SK-N-SH treated with all-trans-retinoic acid at 6 μM for 48 hours (cell line): ENCODE measurements around the gene PTCD3.

Experiments
- ARNTL ChIP-seq: fragments of 450-650 bp; formaldehyde crosslinking; IDR thresholded peaks from 2 replicates; pipeline ENCODE4 v1.5.0; 2020; ENCODE audit warnings: low read depth, mild to moderate bottlenecking, moderate library complexity, borderline replicate concordance
- PPARA ChIP-seq: fragments of 250-450 bp; sonication (Bioruptor Pico); IDR thresholded peaks from 2 replicates; pipeline ENCODE4 v1.5.0; 2020; ENCODE audit warnings: mild to moderate bottlenecking, borderline replicate concordance
- SNAI2 ChIP-seq: fragments of 250-450 bp; sonication (Bioruptor Pico); IDR thresholded peaks from 2 replicates; pipeline ENCODE4 v1.5.0; 2020; ENCODE audit warnings: mild to moderate bottlenecking, moderate library complexity
- TF ChIP-seq, protein P1 (sequence below): fragments of 250-450 bp; sonication (Bioruptor Pico); IDR thresholded peaks from 2 replicates; pipeline ENCODE4 v1.5.1; 2020; ENCODE audit warnings: low read depth, mild to moderate bottlenecking, moderate library complexity
- TF ChIP-seq, protein P2 (sequence below): fragments of 250-450 bp; sonication (Bioruptor Pico); IDR thresholded peaks from 2 replicates; pipeline ENCODE4 v1.8.0; 2020; ENCODE audit warnings: mild to moderate bottlenecking, moderate library complexity, borderline replicate concordance

DNA sequence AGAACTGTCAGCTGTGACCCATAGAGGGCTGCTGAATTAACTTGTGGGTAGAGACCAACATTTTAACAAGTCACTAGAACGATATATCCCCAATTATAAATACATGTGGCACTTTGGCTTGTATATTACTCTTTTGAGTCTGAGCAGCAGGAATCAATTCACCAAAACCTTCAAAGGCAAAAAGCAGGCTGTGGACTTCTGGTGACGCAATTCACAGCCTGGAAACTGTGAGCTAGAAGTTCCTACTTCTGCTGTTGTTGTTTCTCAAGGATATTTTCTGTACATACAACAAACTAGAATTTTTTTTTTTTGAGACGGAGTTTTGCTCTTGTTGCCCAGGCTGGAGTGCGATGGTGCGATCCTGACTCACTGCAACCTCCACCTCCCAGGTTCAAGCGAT, 37.3 kb downstream of the PTCD3 start:
- TF ChIP-seq, protein P1, sequence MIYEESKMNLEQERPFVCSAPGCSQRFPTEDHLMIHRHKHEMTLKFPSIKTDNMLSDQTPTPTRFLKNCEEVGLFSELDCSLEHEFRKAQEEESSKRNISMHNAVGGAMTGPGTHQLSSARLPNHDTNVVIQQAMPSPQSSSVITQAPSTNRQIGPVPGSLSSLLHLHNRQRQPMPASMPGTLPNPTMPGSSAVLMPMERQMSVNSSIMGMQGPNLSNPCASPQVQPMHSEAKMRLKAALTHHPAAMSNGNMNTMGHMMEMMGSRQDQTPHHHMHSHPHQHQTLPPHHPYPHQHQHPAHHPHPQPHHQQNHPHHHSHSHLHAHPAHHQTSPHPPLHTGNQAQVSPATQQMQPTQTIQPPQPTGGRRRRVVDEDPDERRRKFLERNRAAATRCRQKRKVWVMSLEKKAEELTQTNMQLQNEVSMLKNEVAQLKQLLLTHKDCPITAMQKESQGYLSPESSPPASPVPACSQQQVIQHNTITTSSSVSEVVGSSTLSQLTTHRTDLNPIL (CRISPR knock-in tag), result no peak
- TF ChIP-seq SNAI2 (no peak), PPARA (no peak), ARNTL (no peak)
- TF ChIP-seq, protein P2, sequence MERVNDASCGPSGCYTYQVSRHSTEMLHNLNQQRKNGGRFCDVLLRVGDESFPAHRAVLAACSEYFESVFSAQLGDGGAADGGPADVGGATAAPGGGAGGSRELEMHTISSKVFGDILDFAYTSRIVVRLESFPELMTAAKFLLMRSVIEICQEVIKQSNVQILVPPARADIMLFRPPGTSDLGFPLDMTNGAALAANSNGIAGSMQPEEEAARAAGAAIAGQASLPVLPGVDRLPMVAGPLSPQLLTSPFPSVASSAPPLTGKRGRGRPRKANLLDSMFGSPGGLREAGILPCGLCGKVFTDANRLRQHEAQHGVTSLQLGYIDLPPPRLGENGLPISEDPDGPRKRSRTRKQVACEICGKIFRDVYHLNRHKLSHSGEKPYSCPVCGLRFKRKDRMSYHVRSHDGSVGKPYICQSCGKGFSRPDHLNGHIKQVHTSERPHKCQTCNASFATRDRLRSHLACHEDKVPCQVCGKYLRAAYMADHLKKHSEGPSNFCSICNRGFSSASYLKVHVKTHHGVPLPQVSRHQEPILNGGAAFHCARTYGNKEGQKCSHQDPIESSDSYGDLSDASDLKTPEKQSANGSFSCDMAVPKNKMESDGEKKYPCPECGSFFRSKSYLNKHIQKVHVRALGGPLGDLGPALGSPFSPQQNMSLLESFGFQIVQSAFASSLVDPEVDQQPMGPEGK (CRISPR knock-in tag), result no peak
